DOHH2 (cell line): ENCODE data around the gene HIVEP2.

Source experiments
- H3F3A ChIP-seq: fragments of 200-600 bp; sonication (generic), shearing (Covaris generic); 2 replicates; pipeline ENCODE4 v1.6.0; 2016; ENCODE audit warnings: antibody characterized with exemption, mild to moderate bottlenecking; ENCODE audit not compliant: control insufficient read depth, insufficient read depth
- H3K27ac ChIP-seq: fragments of 200-600 bp; sonication (generic); 2 replicates; pipeline ENCODE4 v1.5.1; 2014; ENCODE audit warnings: low read depth, mild to moderate bottlenecking, low read length, moderate library complexity
- H3K27me3 ChIP-seq: fragments of 200-600 bp; sonication (generic); 2 replicates; pipeline ENCODE4 v1.6.1; 2014; ENCODE audit warnings: mild to moderate bottlenecking, low read length, mixed read lengths; ENCODE audit not compliant: control insufficient read depth
- H3K36me3 ChIP-seq: fragments of 200-600 bp; sonication (generic); 2 replicates; pipeline ENCODE4 v1.6.1; 2014; ENCODE audit warnings: mild to moderate bottlenecking, low read length, moderate library complexity, mixed read lengths; ENCODE audit not compliant: control insufficient read depth
- H3K4me1 ChIP-seq: fragments of 200-600 bp; sonication (generic); 2 replicates; pipeline ENCODE4 v1.6.1; 2014; ENCODE audit warnings: mild to moderate bottlenecking, low read length, mixed read lengths; ENCODE audit not compliant: control insufficient read depth
- H3K4me2 ChIP-seq: fragments of 200-600 bp; sonication (generic); 2 replicates; pipeline ENCODE4 v1.6.0; 2014; ENCODE audit warnings: mild to moderate bottlenecking, low read length, moderate library complexity
- H3K4me3 ChIP-seq: fragments of 200-600 bp; sonication (generic); 2 replicates; pipeline ENCODE4 v1.5.1; 2014; ENCODE audit warnings: mild to moderate bottlenecking, low read length, mixed read lengths
- H3K79me2 ChIP-seq: fragments of 200-600 bp; sonication (generic); 2 replicates; pipeline ENCODE4 v1.6.1; 2014; ENCODE audit warnings: mild to moderate bottlenecking, low read length, mixed read lengths; ENCODE audit not compliant: control insufficient read depth
- H3K9me2 ChIP-seq: fragments of 200-600 bp; sonication (generic); replicated peaks from 2 replicates; pipeline ENCODE4 v1.6.1; 2014; ENCODE audit warnings: mild to moderate bottlenecking, low read length, mixed read lengths; ENCODE audit not compliant: control insufficient read depth
- H3K9me3 ChIP-seq: fragments of 200-600 bp; sonication (generic); 2 replicates; pipeline ENCODE4 v1.6.1; 2014; ENCODE audit warnings: antibody characterized with exemption, low read length, mixed read lengths; ENCODE audit not compliant: control insufficient read depth, insufficient read depth
- H4K20me1 ChIP-seq: fragments of 200-600 bp; sonication (generic); 2 replicates; pipeline ENCODE4 v1.6.0; 2014; ENCODE audit warnings: low read depth, mild to moderate bottlenecking, antibody characterized with exemption, low read length, moderate library complexity; ENCODE audit not compliant: control insufficient read depth, insufficient read depth
- EZH2phosphoT487 ChIP-seq: fragments of 200-600 bp; sonication (generic); IDR thresholded peaks from 2 replicates; pipeline ENCODE4 v1.6.1; 2017; ENCODE audit warnings: borderline replicate concordance, mild to moderate bottlenecking, antibody characterized with exemption, low read length, moderate library complexity, mixed read lengths
- TF ChIP-seq, protein P1 (sequence below): fragments of 200-600 bp; sonication (generic); IDR thresholded peaks from one replicate; pipeline ENCODE4 v1.5.1; 2014; ENCODE audit warnings: antibody characterized with exemption, mild to moderate bottlenecking, low read depth, low read length; ENCODE audit not compliant: poor library complexity, severe bottlenecking

Gene HIVEP2

DNA sequence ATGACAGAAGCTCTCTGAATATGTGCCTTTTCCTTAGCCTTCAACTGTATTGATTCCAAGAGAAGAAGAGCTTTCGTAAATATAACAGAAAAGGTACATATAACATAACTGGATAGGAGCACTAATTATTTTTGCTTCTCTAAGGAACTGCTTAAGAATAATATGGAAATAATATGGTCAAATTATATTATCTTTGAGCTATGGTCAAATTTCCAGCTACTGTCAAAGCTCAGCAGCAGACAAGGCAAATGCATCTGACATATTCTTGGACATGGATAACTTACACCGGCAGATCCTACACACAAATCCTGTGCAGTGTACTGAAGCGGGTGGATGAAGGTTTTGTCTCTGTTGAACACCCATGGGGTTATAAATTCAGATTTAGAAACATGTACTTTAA is 150.6 kb downstream of the HIVEP2 start:
- Histone ChIP-seq H3K4me1 (no peaks in the 10 kb centered on the region), H3K9me3 (no peaks in the 10 kb centered on the region), H3K27me3 (no peaks in the 10 kb centered on the region), H3K79me2 (no peaks in the 10 kb centered on the region), H3K4me2 (no peak overlapping the region), H3K27ac (no peak overlapping the region), H3K36me3 (no peaks in the 10 kb centered on the region), H3K9me2 (no peaks in the 10 kb centered on the region), H3F3A (no peaks in the 10 kb centered on the region), H4K20me1 (no peaks in the 10 kb centered on the region), H3K4me3 (no peak overlapping the region)
- TF ChIP-seq EZH2phosphoT487, result no peak
- TF ChIP-seq, protein P1, sequence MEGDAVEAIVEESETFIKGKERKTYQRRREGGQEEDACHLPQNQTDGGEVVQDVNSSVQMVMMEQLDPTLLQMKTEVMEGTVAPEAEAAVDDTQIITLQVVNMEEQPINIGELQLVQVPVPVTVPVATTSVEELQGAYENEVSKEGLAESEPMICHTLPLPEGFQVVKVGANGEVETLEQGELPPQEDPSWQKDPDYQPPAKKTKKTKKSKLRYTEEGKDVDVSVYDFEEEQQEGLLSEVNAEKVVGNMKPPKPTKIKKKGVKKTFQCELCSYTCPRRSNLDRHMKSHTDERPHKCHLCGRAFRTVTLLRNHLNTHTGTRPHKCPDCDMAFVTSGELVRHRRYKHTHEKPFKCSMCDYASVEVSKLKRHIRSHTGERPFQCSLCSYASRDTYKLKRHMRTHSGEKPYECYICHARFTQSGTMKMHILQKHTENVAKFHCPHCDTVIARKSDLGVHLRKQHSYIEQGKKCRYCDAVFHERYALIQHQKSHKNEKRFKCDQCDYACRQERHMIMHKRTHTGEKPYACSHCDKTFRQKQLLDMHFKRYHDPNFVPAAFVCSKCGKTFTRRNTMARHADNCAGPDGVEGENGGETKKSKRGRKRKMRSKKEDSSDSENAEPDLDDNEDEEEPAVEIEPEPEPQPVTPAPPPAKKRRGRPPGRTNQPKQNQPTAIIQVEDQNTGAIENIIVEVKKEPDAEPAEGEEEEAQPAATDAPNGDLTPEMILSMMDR, result no peak

DNA sequence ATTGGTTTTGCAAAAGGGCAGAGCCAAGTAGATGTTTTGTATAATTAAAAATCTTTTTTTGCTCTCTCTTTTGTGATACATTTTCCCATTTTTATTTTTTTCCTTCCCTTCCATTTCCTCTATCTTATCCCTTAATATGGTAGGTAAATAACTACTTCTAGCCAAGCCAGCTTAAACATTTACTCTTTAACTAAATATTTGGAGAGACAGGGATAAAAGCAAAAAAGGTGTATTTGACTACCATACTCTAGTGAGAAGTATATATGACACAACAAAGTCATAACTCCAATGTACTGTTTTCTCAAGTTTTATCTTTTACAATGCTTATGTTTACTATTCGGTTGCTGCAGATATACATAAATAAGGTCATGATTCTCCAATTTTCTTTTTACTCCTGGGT is 154.7 kb downstream of the HIVEP2 start:
- H3K4me1 ChIP-seq, result no peaks in the 10 kb centered on the region
- H3K9me2 ChIP-seq, result no peaks in the 10 kb centered on the region
- no peaks in the 10 kb centered on the region for H3F3A ChIP-seq
- H3K27me3 ChIP-seq, result no peaks in the 10 kb centered on the region
- no peak for TF ChIP-seq EZH2phosphoT487
- TF ChIP-seq, protein P1, result no peak
- no peak overlapping the region for H3K4me3 ChIP-seq
- no peak overlapping the region for H3K27ac ChIP-seq
- no peaks in the 10 kb centered on the region for H3K79me2 ChIP-seq
- no peak overlapping the region for H3K4me2 ChIP-seq
- H3K36me3 ChIP-seq, result peaks cover 4% of the 10 kb centered on the region; the same call in 1 of the 2 replicates
- H4K20me1 ChIP-seq, result no peaks in the 10 kb centered on the region
- no peaks in the 10 kb centered on the region for H3K9me3 ChIP-seq

DNA sequence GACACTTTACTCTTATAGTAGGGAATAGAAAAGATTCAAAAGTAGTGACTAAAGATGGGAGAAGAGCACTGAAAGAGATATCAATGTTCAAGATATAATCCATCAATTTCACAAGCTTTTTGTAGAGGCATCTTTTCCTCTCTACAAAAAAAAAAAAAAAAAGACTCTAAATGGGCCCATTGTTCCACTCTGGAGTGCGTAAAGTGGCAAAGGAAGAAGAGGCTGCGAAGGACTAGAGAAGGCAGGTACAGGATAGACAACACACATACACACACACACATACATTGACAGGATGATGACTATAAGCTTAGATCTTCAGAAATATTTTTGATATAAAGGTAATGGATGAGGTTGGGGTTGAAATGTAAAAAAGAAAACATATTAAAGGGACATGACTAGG is 157.6 kb downstream of the HIVEP2 start:
- TF ChIP-seq, protein P1, result no peak
- no peak for TF ChIP-seq EZH2phosphoT487
- H3K79me2 ChIP-seq, result no peaks in the 10 kb centered on the region
- H3K9me3 ChIP-seq, result no peaks in the 10 kb centered on the region
- H3K4me2 ChIP-seq, result no peak overlapping the region
- H3K4me3 ChIP-seq, result no peak overlapping the region
- no peaks in the 10 kb centered on the region for H3K9me2 ChIP-seq
- peaks cover 5% of the 10 kb centered on the region; the same call in 1 of the 2 replicates for H3K4me1 ChIP-seq
- no peak overlapping the region for H3K27ac ChIP-seq
- no peaks in the 10 kb centered on the region for H3F3A ChIP-seq
- no peaks in the 10 kb centered on the region for H3K27me3 ChIP-seq
- peaks cover 4% of the 10 kb centered on the region; the same call in 1 of the 2 replicates for H3K36me3 ChIP-seq
- H4K20me1 ChIP-seq, result no peaks in the 10 kb centered on the region

DNA sequence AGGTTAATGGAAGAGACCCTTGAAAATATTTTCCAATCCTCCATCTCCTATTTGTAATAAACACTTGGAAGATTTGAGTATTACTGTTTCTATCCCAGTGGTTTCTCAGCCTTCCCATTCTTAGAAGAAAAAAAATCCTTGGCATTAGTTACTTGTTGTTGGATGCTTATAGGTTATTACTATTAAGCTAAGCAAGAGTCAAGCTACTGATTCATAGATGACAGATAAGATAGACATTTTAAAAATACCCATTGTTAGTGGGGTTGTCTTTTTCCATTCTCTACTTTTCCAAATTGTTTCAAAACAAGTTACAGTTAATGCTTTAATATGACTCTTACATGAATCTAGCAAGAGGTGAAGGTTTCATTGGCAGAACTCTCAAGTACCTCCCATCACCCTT is 158.5 kb downstream of the HIVEP2 start:
- Histone ChIP-seq H3K4me1 (peaks cover 5% of the 10 kb centered on the region; the same call in 1 of the 2 replicates), H3K9me2 (no peaks in the 10 kb centered on the region), H3K36me3 (peaks cover 4% of the 10 kb centered on the region; the same call in 1 of the 2 replicates), H4K20me1 (no peaks in the 10 kb centered on the region), H3K9me3 (no peaks in the 10 kb centered on the region), H3K4me3 (no peak overlapping the region), H3K27ac (no peak overlapping the region), H3K4me2 (no peak overlapping the region), H3F3A (no peaks in the 10 kb centered on the region), H3K79me2 (no peaks in the 10 kb centered on the region), H3K27me3 (no peaks in the 10 kb centered on the region)
- TF ChIP-seq EZH2phosphoT487, result no peak
- TF ChIP-seq, protein P1, result no peak
